IMR-90 (cell line): ENCODE measurements around the gene ROBO1. TPM values are rescaled to one million over a fixed set of nuclear protein-coding genes. Genes with fewer than 3 reads are reported as not detected.

Experiments used
- ATAC-seq: fragments of 200-7000 bp; cut with Tn5 transposase; 2 replicates; pipeline ENCODE4 v1.9.1; 2020; ENCODE audit warnings: low read depth, mild to moderate bottlenecking, moderate library complexity
- BruUV-seq: library from RNA; stranded (reverse); fragments of 400-500 nt; replicated peaks from 2 replicates; lab custom pipeline; 2021; lab: Mats Ljungman, UMichigan
- CTCF ChIA-PET: fragments of 300-600 bp; formaldehyde crosslinking; extraction: SDS; loops from one replicate; lab custom pipeline; 2021; ENCODE audit warnings: antibody characterized with exemption; lab: Yijun Ruan, JAX
- POLR2A ChIA-PET: fragments of 300-600 bp; sonication (Branson Sonifier 250); formaldehyde crosslinking; loops from one replicate; lab custom pipeline; 2022; ENCODE audit warnings: antibody characterized with exemption; ENCODE audit not compliant: unreplicated experiment; lab: Charles Lee
- DNase-seq: peaks from one replicate; pipeline ENCODE4 v3.0.0; 2013
- H2AFZ ChIP-seq: replicated peaks from 2 replicates; pipeline ENCODE3; 2013; ENCODE audit warnings: low read length, mild to moderate bottlenecking; ENCODE audit not compliant: poor library complexity
- H2AK5ac ChIP-seq: 2 replicates; pipeline ENCODE4 v1.6.1; 2013; ENCODE audit warnings: low read depth, low read length, inconsistent platforms
- H2AK9ac ChIP-seq: replicated peaks from 2 replicates; pipeline ENCODE3; 2013; ENCODE audit warnings: mild to moderate bottlenecking, low read depth, low read length, moderate library complexity; ENCODE audit not compliant: poor library complexity
- H2BK120ac ChIP-seq: 2 replicates; pipeline ENCODE4 v1.6.1; 2013; ENCODE audit warnings: low read depth, low read length, inconsistent platforms
- H2BK15ac ChIP-seq: 3 replicates; pipeline ENCODE4 v1.6.1; 2013; ENCODE audit warnings: low read depth, low read length, inconsistent platforms
- H2BK20ac ChIP-seq: 2 replicates; pipeline ENCODE4 v1.6.1; 2013; ENCODE audit warnings: low read depth, mild to moderate bottlenecking, inconsistent platforms, low read length, moderate library complexity
- H2BK5ac ChIP-seq: 2 replicates; pipeline ENCODE4 v1.6.1; 2013; ENCODE audit warnings: mild to moderate bottlenecking, low read depth, low read length, inconsistent platforms; ENCODE audit not compliant: poor library complexity, severe bottlenecking
- H3K14ac ChIP-seq: replicated peaks from 2 replicates; pipeline ENCODE4 v1.6.1; 2013; ENCODE audit warnings: low read depth, low read length, inconsistent platforms
- H3K18ac ChIP-seq: 2 replicates; pipeline ENCODE4 v1.6.1; 2013; ENCODE audit warnings: low read depth, low read length, control low read depth
- H3K23ac ChIP-seq: 2 replicates; pipeline ENCODE4 v1.6.1; 2013; ENCODE audit warnings: low read depth, low read length, inconsistent platforms
- H3K27ac ChIP-seq: 2 replicates; pipeline ENCODE4 v1.5.1; 2013; ENCODE audit warnings: mild to moderate bottlenecking, control low read depth, low read length; ENCODE audit not compliant: insufficient read depth
- H3K27me3 ChIP-seq: 2 replicates; pipeline ENCODE4 v1.6.1; 2013; ENCODE audit warnings: low read length; ENCODE audit not compliant: control insufficient read depth, insufficient read depth
- H3K36me3 ChIP-seq: 2 replicates; pipeline ENCODE4 v1.6.1; 2013; ENCODE audit warnings: low read length, mixed read lengths; ENCODE audit not compliant: control insufficient read depth, insufficient read depth
- H3K4ac ChIP-seq: 2 replicates; pipeline ENCODE4 v1.6.1; 2013; ENCODE audit warnings: low read depth, low read length, inconsistent platforms
- H3K4me1 ChIP-seq: 2 replicates; pipeline ENCODE4 v1.6.1; 2013; ENCODE audit warnings: low read length, mixed read lengths; ENCODE audit not compliant: control insufficient read depth, insufficient read depth
- H3K4me2 ChIP-seq: 2 replicates; pipeline ENCODE4 v1.6.1; 2013; ENCODE audit warnings: low read depth, mild to moderate bottlenecking, control low read depth, low read length, moderate library complexity
- H3K4me3 ChIP-seq: 2 replicates; pipeline ENCODE4 v1.5.1; 2013; ENCODE audit warnings: low read depth, mild to moderate bottlenecking, control low read depth, low read length, moderate library complexity; ENCODE audit not compliant: insufficient read depth
- H3K56ac ChIP-seq: 2 replicates; pipeline ENCODE4 v1.6.1; 2013; ENCODE audit warnings: low read length, inconsistent platforms; ENCODE audit not compliant: insufficient read depth; ENCODE audit errors: extremely low read depth
- H3K79me1 ChIP-seq, 2 experiments: 2 replicates each; pipeline ENCODE4 v1.6.1; 2013; ENCODE audit warnings: low read length in 2 of 2, inconsistent platforms in 1 of 2, low read depth in 1 of 2
- H3K9ac ChIP-seq: 2 replicates; pipeline ENCODE4 v1.6.1; 2013; ENCODE audit warnings: low read depth, low read length, control low read depth
- H3K9me1 ChIP-seq: 2 replicates; pipeline ENCODE4 v1.6.1; 2013; ENCODE audit warnings: low read length, inconsistent platforms; ENCODE audit not compliant: insufficient read depth
- H3K9me3 ChIP-seq: 2 replicates; pipeline ENCODE4 v1.6.1; 2013; ENCODE audit warnings: low read length; ENCODE audit not compliant: control insufficient read depth, insufficient read depth
- H4K20me1 ChIP-seq: 2 replicates; pipeline ENCODE4 v1.6.1; 2013; ENCODE audit warnings: low read length, inconsistent platforms; ENCODE audit not compliant: insufficient read depth
- H4K5ac ChIP-seq: 2 replicates; pipeline ENCODE4 v1.6.1; 2013; ENCODE audit warnings: mild to moderate bottlenecking, low read depth, low read length, control low read depth
- H4K8ac ChIP-seq, 2 experiments: 2 replicates each; pipeline ENCODE4 v1.6.1; 2013; ENCODE audit warnings: low read depth in 2 of 2, low read length in 2 of 2, control low read depth in 1 of 2, inconsistent platforms in 1 of 2
- H4K91ac ChIP-seq: 2 replicates; pipeline ENCODE4 v1.6.1; 2013; ENCODE audit warnings: low read depth, low read length, inconsistent platforms; ENCODE audit not compliant: insufficient read depth
- BHLHE40 ChIP-seq: fragments of 150-350 bp; IDR thresholded peaks from 2 replicates; pipeline ENCODE4 v1.6.1; 2016; ENCODE audit warnings: mild to moderate bottlenecking, low read depth, low read length
- CEBPB ChIP-seq: IDR thresholded peaks from 2 replicates; pipeline ENCODE4 v1.6.1; 2012; ENCODE audit warnings: low read depth, low read length, improper control_type of control experiment
- CHD1 ChIP-seq: IDR thresholded peaks from 2 replicates; pipeline ENCODE4 v1.6.1; 2012; ENCODE audit warnings: low read depth, low read length, improper control_type of control experiment
- CTCF ChIP-seq: conservative IDR thresholded peaks from 2 replicates; pipeline ENCODE4 v1.5.1; 2012; ENCODE audit warnings: mild to moderate bottlenecking, low read depth, low read length, improper control_type of control experiment
- ELK1 ChIP-seq: fragments of 150-350 bp; IDR thresholded peaks from 2 replicates; pipeline ENCODE4 v1.6.1; 2016; ENCODE audit warnings: low read depth, mild to moderate bottlenecking, low read length, moderate library complexity, borderline replicate concordance
- FOS ChIP-seq: fragments of 150-350 bp; IDR thresholded peaks from 2 replicates; pipeline ENCODE4 v1.6.1; 2016; ENCODE audit warnings: low read depth, low read length
- MAFK ChIP-seq: IDR thresholded peaks from 2 replicates; pipeline ENCODE4 v1.6.1; 2012; ENCODE audit warnings: low read depth, low read length, improper control_type of control experiment
- MAZ ChIP-seq: IDR thresholded peaks from 2 replicates; pipeline ENCODE4 v1.6.1; 2012; ENCODE audit warnings: low read depth, mild to moderate bottlenecking, low read length, improper control_type of control experiment, moderate library complexity, borderline replicate concordance
- MXI1 ChIP-seq: IDR thresholded peaks from 2 replicates; pipeline ENCODE4 v1.6.1; 2012; ENCODE audit warnings: low read depth, mild to moderate bottlenecking, low read length, moderate library complexity, borderline replicate concordance
- NFE2L2 ChIP-seq: fragments of 150-350 bp; IDR thresholded peaks from 2 replicates; pipeline ENCODE4 v1.6.1; 2016; ENCODE audit warnings: low read depth, mild to moderate bottlenecking, low read length
- POLR2A ChIP-seq: IDR thresholded peaks from 2 replicates; pipeline ENCODE4 v1.6.1; 2012; ENCODE audit warnings: mild to moderate bottlenecking, low read depth, low read length
- RAD21 ChIP-seq: IDR thresholded peaks from 2 replicates; pipeline ENCODE4 v1.6.1; 2012; ENCODE audit warnings: low read length, improper control_type of control experiment
- RCOR1 ChIP-seq: IDR thresholded peaks from 2 replicates; pipeline ENCODE4 v1.6.1; 2012; ENCODE audit warnings: mild to moderate bottlenecking, low read length, improper control_type of control experiment; ENCODE audit not compliant: insufficient replicate concordance
- RFX5 ChIP-seq: IDR thresholded peaks from 2 replicates; pipeline ENCODE4 v1.8.0; 2012; ENCODE audit warnings: low read depth, mild to moderate bottlenecking, low read length, moderate library complexity
- SMC3 ChIP-seq: fragments of 150-350 bp; IDR thresholded peaks from 2 replicates; pipeline ENCODE4 v1.6.1; 2016; ENCODE audit warnings: low read depth, mild to moderate bottlenecking, antibody characterized with exemption, low read length, moderate library complexity
- USF2 ChIP-seq: fragments of 150-350 bp; IDR thresholded peaks from 2 replicates; pipeline ENCODE4 v1.6.1; 2017; ENCODE audit warnings: mild to moderate bottlenecking, antibody characterized with exemption, low read length, low read depth
- WGBS, 2 experiments: methylation state at CpG; one replicate each; pipeline versions ENCODE4 v1.1.5 to v1.1.7; 2013; ENCODE audit warnings: missing lambda C conversion rate in 2 of 2; ENCODE audit not compliant: insufficient read length in 1 of 2; ENCODE audit errors: extremely low coverage in 2 of 2; 5-methylcytosine and 5-hydroxymethylcytosine counted together
- dilution Hi-C: fragments of 300-500 bp; cut with HindIII; formaldehyde crosslinking; loops from one replicate; pipeline ENCODE4 v1.14.3; 2018; ENCODE audit warnings: low sequenced_read_pairs; ENCODE audit not compliant: unreplicated experiment
- in situ Hi-C: fragments of 300-500 bp; cut with MboI; formaldehyde crosslinking; loops from 3 replicates; pipeline ENCODE4 v1.14.3; 2019; ENCODE audit warnings: low sequenced_read_pairs, inconsistent platforms, mixed read lengths
- intact Hi-C: fragments of 100-400 bp; cut with micrococcal nuclease; formaldehyde crosslinking; loops from 2 replicates; pipeline ENCODE4 v1.10.0; 2022
- polyA plus RNA-seq, 3 experiments: library from polyadenylated mRNA; depleted of rRNA; stranded (reverse); fragments of >200 nt; gene quantifications; 2 replicates each; pipeline ENCODE4 v1.2.3, GENCODE V29; 2012; ENCODE audit warnings: low replicate concordance in 1 of 3
- total RNA-seq: library from RNA; depleted of rRNA; stranded (reverse); fragments of >200 nt; gene quantifications from 2 replicates; pipeline ENCODE4 v1.2.3, GENCODE V29; 2012

The ROBO1 gene
- total and polyA plus RNA-seq, 2 of the 4 experiments (the other 2 are of a cell fraction): 24.1 to 53.9 TPM

- Histone ChIP-seq H4K8ac (no peak overlapping the region), H3K36me3 (no peaks in the 10 kb centered on the region), H2AK5ac (no peak overlapping the region), H2AFZ (no peak overlapping the region), H4K20me1 (no peaks in the 10 kb centered on the region), H3K23ac (no peak overlapping the region), H2BK20ac (no peak overlapping the region), H3K14ac (no peak overlapping the region), H3K9me1 (no peaks in the 10 kb centered on the region), H3K9me3 (no peaks in the 10 kb centered on the region), H3K4ac (no peak overlapping the region), H3K18ac (no peak overlapping the region), H3K79me1 (no peaks in the 10 kb centered on the region), H2BK120ac (no peak overlapping the region), H3K4me1 (no peaks in the 10 kb centered on the region), H2BK5ac (no peak overlapping the region), H3K27ac (no peak overlapping the region), H4K91ac (no peak overlapping the region), H3K4me2 (no peak overlapping the region), H3K9ac (no peak overlapping the region), H3K56ac (no peak overlapping the region), H3K4me3 (no peak overlapping the region), H2AK9ac (no peak overlapping the region), H3K27me3 (no peaks in the 10 kb centered on the region), H4K5ac (no peak overlapping the region), H2BK15ac (no peak overlapping the region)
- dilution Hi-C loops (no loop called here), intact Hi-C loops (no loop called here), in situ Hi-C loops (no loop called here)
- no peak for ATAC-seq
- CTCF ChIA-PET: interaction anchor here (0.6 to 0.7 kb wide), 2 partner anchors 28 to 155 kb away, joined by 3 to 4 read pairs; no protein-coding TSS in a partner anchor
- TF ChIP-seq RAD21 (no peak), RFX5 (no peak), CHD1 (no peak), MAZ (no peak), ELK1 (no peak), CEBPB (no peak), BHLHE40 (no peak), FOS (no peak), NFE2L2 (no peak), CTCF (no peak), SMC3 (no peak), MXI1 (no peak), RCOR1 (no peak), USF2 (no peak), MAFK (no peak), POLR2A (no peak)
- no CpG with 5 or more reads among the region's 2 CpGs for WGBS, 2 experiments
- no TSS peak for BruUV-seq
- no peak for DNase-seq
- POLR2A ChIA-PET: no interaction called here
Observed at GRCh38 chr3:79063624-79064023, 704.2 kb downstream of the ROBO1 start.
